Endometrial microvascular endothelial cells (primary cell): ENCODE results near the gene SARS2. TPM values are rescaled to one million over a fixed set of nuclear protein-coding genes. Genes with fewer than 3 reads are reported as not detected.
"Not testable (repeated sequence)": the region's sequence is repeated elsewhere in the genome, so short reads cannot be mapped to it uniquely, and the experiment has no call there.

Source experiments
- in situ Hi-C: cut with HindIII; loops from 2 replicates; pipeline ENCODE4 v1.10.0; 2017; ENCODE audit warnings: low sequenced_read_pairs, low pct_unique_long_range_greater_than_20kb; ENCODE audit errors: inconsistent ontology term
- total RNA-seq: library from RNA; depleted of rRNA; stranded (reverse); fragments of >200 nt; gene quantifications from one replicate; pipeline ENCODE4 v1.2.3, GENCODE V29; 2015; ENCODE audit errors: inconsistent ontology term

The SARS2 gene
- 32.5 TPM for total RNA-seq

GRCh38 chr19:38929929-38930775 is at the start of gene SARS2:
Gene SARS2 (minus strand): TSS chr19:38930763. CDS start chr19:38930736, 27 bp downstream.
- in situ Hi-C loops: no loop called here

- in situ Hi-C loops: no loop called here
These were observed 49.2 kb upstream of the SARS2 start for GRCh38 chr19:38979812-38980211.

- in situ Hi-C loops: no loop called here
These were observed 47.7 kb upstream of the SARS2 start for GRCh38 chr19:38978326-38978689.

- in situ Hi-C loops: no loop called here
These were observed 47.1 kb upstream of the SARS2 start for GRCh38 chr19:38977445-38978325.

GRCh38 chr19:38975861-38976271 is 45.3 kb upstream of the SARS2 start:
- in situ Hi-C loops: no loop called here

GRCh38 chr19:38975214-38975860 is 44.8 kb upstream of the SARS2 start, which contains the start of gene FBXO17:
Gene FBXO17 (minus strand): TSS chr19:38975742. CDS start chr19:38950319, 25,423 bp downstream.
- in situ Hi-C loops: no loop called here

- in situ Hi-C loops: no loop called here
These were observed 44.2 kb upstream of the SARS2 start for GRCh38 chr19:38974624-38975213.

- in situ Hi-C loops: no loop called here
These were observed 41.1 kb upstream of the SARS2 start for GRCh38 chr19:38971672-38972071.

GRCh38 chr19:38970664-38971532 is 40.3 kb upstream of the SARS2 start:
- in situ Hi-C loops: no loop called here

GRCh38 chr19:38966149-38966548 is 35.6 kb upstream of the SARS2 start:
- in situ Hi-C loops: not testable (repeated sequence)

GRCh38 chr19:38964738-38965137 is 34.2 kb upstream of the SARS2 start:
- in situ Hi-C loops: no loop called here

GRCh38 chr19:38959618-38960017 is 29.1 kb upstream of the SARS2 start:
- in situ Hi-C loops: no loop called here

- in situ Hi-C loops: no loop called here
These were observed 27.7 kb upstream of the SARS2 start for GRCh38 chr19:38958301-38958700.

GRCh38 chr19:38956264-38956663 is 25.7 kb upstream of the SARS2 start:
- in situ Hi-C loops: no loop called here

GRCh38 chr19:38953677-38954076 is 23.1 kb upstream of the SARS2 start:
- in situ Hi-C loops: no loop called here

- in situ Hi-C loops: no loop called here
These were observed 22.0 kb upstream of the SARS2 start for GRCh38 chr19:38952395-38953165.

GRCh38 chr19:38951187-38951586 is 20.6 kb upstream of the SARS2 start:
- in situ Hi-C loops: no loop called here
